Tibial nerve (tissue), 4 donors: ENCODE measurements around the gene DNAJC16. TPM values are rescaled to one million over a fixed set of nuclear protein-coding genes. Genes with fewer than 3 reads are reported as not detected.
A peak's percentile ranks its signal among the peaks of the same experiment; 100 is the strongest.
"Not testable (repeated sequence)": the region's sequence is repeated elsewhere in the genome, so short reads cannot be mapped to it uniquely, and the experiment has no call there.

ENCODE experiments used
- DNase-seq, 2 donors: peaks; one replicate each; pipeline ENCODE4 v3.0.0-alpha.2; 2019; ENCODE audit warnings: low spot score in 2 of 2
- H3K27ac ChIP-seq, 4 donors: fragments of 200-600 bp; sonication (generic) in 3 of 4; one replicate each; pipeline ENCODE4 v1.5.1; 2017 to 2019; ENCODE audit warnings: mild to moderate bottlenecking in 1 of 4
- H3K27me3 ChIP-seq, 2 donors: fragments of 200-600 bp; sonication (generic) in 1 of 2; one replicate each; pipeline versions ENCODE4 v1.5.1 to v1.6.0; 2017 to 2019
- H3K36me3 ChIP-seq, 3 donors: fragments of 200-600 bp; sonication (generic); one replicate each; pipeline ENCODE4 v1.5.1; 2018 to 2019
- H3K4me1 ChIP-seq, 4 donors: fragments of 200-600 bp; sonication (generic) in 3 of 4; one replicate each; pipeline ENCODE4 v1.5.1; 2017 to 2019
- H3K4me3 ChIP-seq, 4 donors: fragments of 200-600 bp; sonication (generic) in 3 of 4; one replicate each; pipeline ENCODE4 v1.5.1; 2017 to 2019; ENCODE audit warnings: mild to moderate bottlenecking in 1 of 4, moderate library complexity in 1 of 4
- H3K9me3 ChIP-seq, 4 donors: fragments of 200-600 bp; sonication (generic) in 3 of 4; one replicate each; pipeline ENCODE4 v1.5.1; 2017 to 2019
- EP300 ChIP-seq, 2 donors: sonication (generic); formaldehyde crosslinking; IDR thresholded peaks; one replicate each; pipeline ENCODE4 v1.6.1; 2017; ENCODE audit warnings: antibody characterized with exemption in 2 of 2, mild to moderate bottlenecking in 1 of 2
- POLR2A ChIP-seq, 2 donors: fragments of 450-650 bp; IDR thresholded peaks; one replicate each; pipeline ENCODE4 v1.6.1; 2017; ENCODE audit warnings: antibody characterized with exemption in 2 of 2, mild to moderate bottlenecking in 2 of 2, moderate library complexity in 2 of 2
- WGBS, 2 donors: methylation state at CpG; one replicate each; pipeline ENCODE4 v1.1.5; 2018; 5-methylcytosine and 5-hydroxymethylcytosine counted together
- total RNA-seq, 4 donors: library from RNA; depleted of rRNA; stranded (reverse); fragments of >200 nt; gene quantifications; one replicate each; pipeline ENCODE4 v1.1.0, GENCODE V29; 2016
- TF ChIP-seq, protein P1 (sequence below), 5 experiments: fragments of 200-600 bp in 3 of 5; fragments of 450-650 bp in 2 of 5; sonication (generic) in 3 of 5; IDR thresholded peaks; one replicate each; pipeline ENCODE4 v1.5.1; 2016 to 2019; ENCODE audit warnings: antibody characterized with exemption in 5 of 5, mild to moderate bottlenecking in 3 of 5, moderate library complexity in 2 of 5

Gene DNAJC16
- total RNA-seq: 10 to 100 TPM; 11.4 to 35.0 (median 26.3) TPM

DNA sequence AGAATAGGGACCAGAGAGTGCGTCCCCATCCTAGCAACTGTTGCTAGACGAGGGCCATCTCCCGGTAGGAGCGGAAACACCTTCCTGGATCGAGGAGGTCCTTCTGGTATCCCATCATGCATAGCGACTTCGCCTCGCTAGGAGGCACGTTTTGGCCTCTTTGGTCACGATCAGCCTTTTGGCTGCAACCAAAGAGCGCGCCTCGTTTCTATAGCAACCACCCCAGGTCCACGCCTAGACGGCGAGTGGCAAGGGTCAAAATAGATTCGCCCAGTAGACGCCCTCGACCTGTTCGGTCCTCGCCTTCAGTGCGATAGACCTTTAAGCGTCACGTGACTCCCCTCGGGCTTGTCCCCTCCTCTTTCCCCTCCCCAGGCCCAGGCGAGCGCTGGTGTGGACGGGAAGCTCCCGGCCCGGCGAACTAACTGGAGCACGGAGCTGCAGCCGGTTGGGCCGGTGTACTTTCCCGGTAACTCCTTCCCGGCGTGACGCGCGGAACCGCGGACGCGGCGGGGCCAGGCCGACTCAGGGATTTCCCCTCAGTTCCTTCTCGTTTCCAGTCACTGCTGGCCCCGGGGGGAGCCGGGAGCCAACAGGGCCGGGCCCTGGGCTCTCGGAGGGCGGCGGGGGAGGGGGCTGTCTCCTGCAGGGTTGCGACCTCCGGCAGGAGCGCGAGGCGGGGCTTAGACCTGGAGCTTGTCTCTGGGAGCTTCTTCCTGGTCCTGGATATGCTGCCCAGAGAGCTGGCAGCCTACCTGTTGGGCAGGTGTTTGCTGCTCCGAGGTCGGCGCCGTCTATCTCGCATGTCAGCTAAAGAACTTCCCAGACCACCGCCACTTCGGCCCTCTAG, at the start of gene DNAJC16:
Gene DNAJC16, plus strand, starts transcription at position 359 of the 850 bp plus-strand sequence. CDS start 2,258 bp downstream, outside the sequence.
- peak; percentile 98 for DNase-seq
- Histone ChIP-seq H3K4me1 (peaks cover 3 to 43% (median 15%) of the 10 kb centered on the region in 4 donors), H3K27ac (peak within 1 kb of the TSS; percentile 95 to 99 (median 98)), H3K4me3 (peak within 1 kb of the TSS; percentile 65 to 90 (median 78)), H3K36me3 (peaks cover 0 to 14% (median 0%) of the 10 kb centered on the region in 3 donors), H3K9me3 (no peaks in the 10 kb centered on the region), H3K27me3 (no peaks in the 10 kb centered on the region)
- TF ChIP-seq EP300 (IDR thresholded peaks at IDR 0.05): peak; percentile 99 to 100
- TF ChIP-seq, protein P1, sequence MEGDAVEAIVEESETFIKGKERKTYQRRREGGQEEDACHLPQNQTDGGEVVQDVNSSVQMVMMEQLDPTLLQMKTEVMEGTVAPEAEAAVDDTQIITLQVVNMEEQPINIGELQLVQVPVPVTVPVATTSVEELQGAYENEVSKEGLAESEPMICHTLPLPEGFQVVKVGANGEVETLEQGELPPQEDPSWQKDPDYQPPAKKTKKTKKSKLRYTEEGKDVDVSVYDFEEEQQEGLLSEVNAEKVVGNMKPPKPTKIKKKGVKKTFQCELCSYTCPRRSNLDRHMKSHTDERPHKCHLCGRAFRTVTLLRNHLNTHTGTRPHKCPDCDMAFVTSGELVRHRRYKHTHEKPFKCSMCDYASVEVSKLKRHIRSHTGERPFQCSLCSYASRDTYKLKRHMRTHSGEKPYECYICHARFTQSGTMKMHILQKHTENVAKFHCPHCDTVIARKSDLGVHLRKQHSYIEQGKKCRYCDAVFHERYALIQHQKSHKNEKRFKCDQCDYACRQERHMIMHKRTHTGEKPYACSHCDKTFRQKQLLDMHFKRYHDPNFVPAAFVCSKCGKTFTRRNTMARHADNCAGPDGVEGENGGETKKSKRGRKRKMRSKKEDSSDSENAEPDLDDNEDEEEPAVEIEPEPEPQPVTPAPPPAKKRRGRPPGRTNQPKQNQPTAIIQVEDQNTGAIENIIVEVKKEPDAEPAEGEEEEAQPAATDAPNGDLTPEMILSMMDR (IDR thresholded peaks at IDR 0.05): peak in 4 of 5 experiments; percentile 19 to 76 (median 48)
- peak in 1 of 2 donors; percentile 74 for TF ChIP-seq POLR2A (IDR thresholded peaks at IDR 0.05)
- 1 to 4% methylated on average over 23 to 55 of the region's 65 CpGs for WGBS, 2 donors

DNA sequence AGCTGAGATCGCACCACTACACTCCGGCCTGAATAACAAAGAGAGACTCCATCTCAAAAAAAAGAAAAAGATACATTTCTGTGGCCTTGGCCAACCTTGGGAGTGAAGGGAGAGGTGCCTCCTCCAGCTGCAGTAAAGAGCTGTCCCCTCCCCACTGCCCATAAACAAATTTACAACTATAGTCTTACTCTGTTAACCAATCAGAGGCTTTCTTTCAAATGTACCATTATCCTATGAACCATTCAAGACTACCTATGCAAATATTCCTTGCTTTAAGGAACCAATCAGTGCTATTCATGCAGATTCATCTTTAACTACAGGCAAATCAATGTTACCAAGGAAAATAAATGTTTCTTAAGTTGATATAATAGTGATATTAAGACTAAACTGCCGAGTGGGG, 49.7 kb upstream of the DNAJC16 start:
- TF ChIP-seq, protein P1 (IDR thresholded peaks at IDR 0.05): no peak
- TF ChIP-seq EP300 (IDR thresholded peaks at IDR 0.05): no peak
- no peak for TF ChIP-seq POLR2A (IDR thresholded peaks at IDR 0.05)
- Histone ChIP-seq H3K27ac (no peak overlapping the region), H3K4me3 (no peak overlapping the region), H3K36me3 (no peaks in the 10 kb centered on the region), H3K27me3 (no peaks in the 10 kb centered on the region), H3K4me1 (no peaks in the 10 kb centered on the region), H3K9me3 (no peaks in the 10 kb centered on the region)
- 89 to 95% methylated on average over 3 of the region's 3 CpGs for WGBS, 2 donors
- no peak for DNase-seq

DNA sequence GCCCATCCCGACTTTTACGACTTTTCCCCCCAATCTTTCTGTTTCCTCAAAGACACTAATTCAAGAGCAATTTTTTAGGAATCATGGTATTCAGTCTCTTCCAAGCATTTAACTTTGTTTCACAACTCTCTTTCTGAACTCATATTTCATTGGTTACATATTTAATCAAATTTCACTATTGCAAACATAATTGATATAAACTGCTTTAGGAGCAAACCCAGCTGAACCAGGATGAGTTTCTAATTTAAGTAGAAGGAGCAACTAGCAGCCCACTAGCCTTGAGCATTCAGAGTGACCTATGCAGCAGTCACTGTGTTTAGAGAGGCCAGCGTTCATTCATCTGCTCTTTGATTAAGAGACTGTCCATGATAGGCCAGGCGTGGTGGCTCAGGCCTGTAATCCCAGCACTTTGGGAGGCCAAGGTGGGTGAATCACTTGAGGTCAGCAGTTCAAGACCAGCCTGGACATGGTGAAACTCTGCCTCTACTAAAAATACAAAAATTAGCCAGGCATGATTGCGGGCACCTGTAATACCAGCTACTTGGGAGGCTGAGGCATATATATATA, 48.9 kb upstream of the DNAJC16 start:
- Histone ChIP-seq H3K27ac (no peak overlapping the region), H3K4me1 (no peaks in the 10 kb centered on the region), H3K9me3 (no peaks in the 10 kb centered on the region), H3K27me3 (no peaks in the 10 kb centered on the region), H3K4me3 (no peak overlapping the region), H3K36me3 (no peaks in the 10 kb centered on the region)
- DNase-seq: no peak
- 81 to 86% methylated on average over 5 of the region's 5 CpGs for WGBS, 2 donors
- TF ChIP-seq EP300 (IDR thresholded peaks at IDR 0.05): no peak
- TF ChIP-seq POLR2A (IDR thresholded peaks at IDR 0.05): no peak
- TF ChIP-seq, protein P1 (IDR thresholded peaks at IDR 0.05): no peak

DNA sequence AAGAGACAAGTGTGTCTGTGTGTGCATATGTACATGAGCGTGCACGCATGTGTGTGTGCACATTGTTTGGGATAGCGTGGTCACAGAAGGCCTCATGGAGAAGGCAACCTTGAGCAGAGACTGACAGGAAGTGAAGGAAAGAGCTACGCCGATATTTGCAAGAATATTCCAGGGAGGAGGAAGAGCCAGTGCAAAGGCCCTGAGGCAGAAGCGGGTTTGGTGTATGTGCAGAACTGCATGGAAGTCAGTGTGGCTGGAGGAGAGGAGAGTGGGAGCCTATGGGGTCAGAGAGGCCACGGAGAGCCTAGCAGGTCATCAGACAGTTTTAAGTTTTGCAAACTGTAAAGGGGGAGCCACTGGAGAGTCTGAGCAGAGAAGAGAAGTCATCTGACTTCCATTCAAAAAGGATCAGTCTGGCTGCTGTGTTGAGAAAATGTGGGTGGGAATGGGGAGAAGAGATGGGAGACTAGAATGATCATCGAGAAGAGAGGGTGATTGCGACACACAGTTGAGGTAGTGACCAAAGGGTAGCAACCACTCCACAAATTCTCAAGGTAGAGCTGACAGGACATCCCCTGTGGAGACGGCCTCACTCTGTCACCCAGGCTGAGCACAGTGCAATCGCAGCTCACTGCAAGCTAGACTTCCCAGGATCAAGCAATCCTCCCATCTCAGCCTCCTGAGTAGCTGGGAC, 46.8 kb upstream of the DNAJC16 start:
- TF ChIP-seq, protein P1 (IDR thresholded peaks at IDR 0.05): no peak
- peaks cover 0 to 10% (median 0%) of the 10 kb centered on the region in 3 donors for H3K36me3 ChIP-seq
- WGBS, 2 donors: 92% methylated on average over 11 of the region's 11 CpGs

GRCh38 chr1:15482455-15482854, 44.2 kb upstream of the DNAJC16 start:
- not testable (repeated sequence) for H3K27me3 ChIP-seq, H3K4me3 ChIP-seq, DNase-seq, H3K27ac ChIP-seq, H3K9me3 ChIP-seq, H3K4me1 ChIP-seq
- peaks cover 0 to 35% (median 0%) of the 10 kb centered on the region in 3 donors for H3K36me3 ChIP-seq
- WGBS, 2 donors: 82 to 88% methylated on average over 6 of the region's 6 CpGs

More for the DNA sequence above, 46.8 kb upstream of the DNAJC16 start:
- H3K4me3 ChIP-seq: no peak overlapping the region
- H3K9me3 ChIP-seq: no peaks in the 10 kb centered on the region
- H3K4me1 ChIP-seq: no peaks in the 10 kb centered on the region
- H3K27me3 ChIP-seq: no peaks in the 10 kb centered on the region
- no peak for DNase-seq
- no peak overlapping the region for H3K27ac ChIP-seq

DNA sequence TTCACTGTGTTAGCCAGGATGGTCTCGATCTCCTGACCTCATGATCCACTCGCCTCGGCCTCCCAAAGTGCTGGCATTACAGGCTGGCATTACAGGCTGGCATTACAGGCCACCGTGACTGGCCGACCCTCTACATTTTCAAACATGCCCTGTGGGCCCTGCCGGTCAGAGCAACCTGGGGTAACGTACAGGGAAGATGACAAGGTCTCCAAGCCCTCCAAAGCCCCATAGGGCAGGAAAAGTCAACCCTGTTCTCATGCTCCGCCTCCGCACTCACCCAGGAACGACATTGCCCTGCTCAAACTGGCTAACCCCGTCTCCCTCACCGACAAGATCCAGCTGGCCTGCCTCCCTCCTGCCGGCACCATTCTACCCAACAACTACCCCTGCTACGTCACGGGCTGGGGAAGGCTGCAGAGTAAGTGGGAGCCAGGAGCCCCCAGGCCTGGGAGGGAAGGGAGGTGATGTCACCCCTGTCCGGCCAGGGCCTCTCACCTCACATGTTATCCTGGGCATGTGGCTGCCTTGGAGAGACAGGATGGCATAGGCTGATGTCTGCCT, 43.6 kb upstream of the DNAJC16 start:
- not testable (repeated sequence) for H3K9me3 ChIP-seq, H3K27ac ChIP-seq, H3K4me1 ChIP-seq, DNase-seq, H3K27me3 ChIP-seq, H3K4me3 ChIP-seq
- peaks cover 0 to 41% (median 0%) of the 10 kb centered on the region in 3 donors for H3K36me3 ChIP-seq
- 75 to 88% methylated on average over 16 of the region's 16 CpGs for WGBS, 2 donors
